Heart left ventricle (tissue), 16 donors: Measurements from ENCODE around the gene CACNA2D3. TPM values are rescaled to one million over a fixed set of nuclear protein-coding genes. Genes with fewer than 3 reads are reported as not detected.

ENCODE experiments used
- ATAC-seq, 4 donors: fragments of 200-7000 bp; cut with Tn5 transposase; one replicate each; pipeline ENCODE4 v1.9.1; 2020 to 2022; ENCODE audit warnings: moderate library complexity in 4 of 4, mild to moderate bottlenecking in 3 of 4, moderate number of reproducible peaks in 1 of 4
- DNase-seq, 5 donors: peaks; one replicate each; pipeline ENCODE4 v3.0.0-alpha.2; 2020
- H3K27ac ChIP-seq, 12 donors: fragments of 200-600 bp; sonication (generic) in 4 of 12; one replicate each; pipeline versions ENCODE4 v1.5.0 to v1.8.0; 2016 to 2022; ENCODE audit warnings: mild to moderate bottlenecking in 2 of 12
- H3K27me3 ChIP-seq, 9 donors: fragments of 200-600 bp; sonication (generic) in 2 of 9; one replicate each; pipeline versions ENCODE4 v1.5.1 to v1.8.0; 2016 to 2022; ENCODE audit warnings: mild to moderate bottlenecking in 3 of 9
- H3K36me3 ChIP-seq, 9 donors: fragments of 200-600 bp; sonication (generic) in 2 of 9; one replicate each; pipeline versions ENCODE4 v1.5.0 to v1.8.0; 2018 to 2022; ENCODE audit warnings: mild to moderate bottlenecking in 2 of 9
- H3K4me1 ChIP-seq, 12 donors: fragments of 200-600 bp; sonication (generic) in 4 of 12; one replicate each; pipeline versions ENCODE4 v1.5.0 to v1.8.0; 2016 to 2022; ENCODE audit warnings: mild to moderate bottlenecking in 3 of 12
- H3K4me3 ChIP-seq, 12 donors: fragments of 200-600 bp; sonication (generic) in 4 of 12; one replicate each; pipeline versions ENCODE4 v1.5.0 to v1.8.0; 2017 to 2022; ENCODE audit warnings: mild to moderate bottlenecking in 9 of 12, moderate library complexity in 4 of 12
- H3K9me3 ChIP-seq, 12 donors: fragments of 200-600 bp; sonication (generic) in 4 of 12; one replicate each; pipeline versions ENCODE4 v1.5.0 to v1.8.0; 2016 to 2022; ENCODE audit warnings: mild to moderate bottlenecking in 1 of 12
- POLR2A ChIP-seq, 2 donors: fragments of 450-650 bp; IDR thresholded peaks; one replicate each; pipeline ENCODE4 v1.6.1; 2017; ENCODE audit warnings: antibody characterized with exemption in 2 of 2, mild to moderate bottlenecking in 2 of 2, moderate library complexity in 2 of 2
- WGBS, 4 donors: extraction: QIAGEN DNeasy Blood & Tissue Kit in 2 of 4; methylation state at CpG; one replicate each; pipeline versions ENCODE4 v1.1.5 to v1.1.7; 2013 to 2018; 5-methylcytosine and 5-hydroxymethylcytosine counted together
- intact Hi-C, 10 donors: fragments of 100-400 bp; cut with DNase I; formaldehyde crosslinking; loops; one replicate each; pipeline versions ENCODE4 v1.11.1 to v1.14.2; 2022
- polyA plus RNA-seq, 2 donors: library from polyadenylated mRNA; stranded (reverse); fragments of 200-250 nt; gene quantifications; one replicate each; pipeline ENCODE4 v1.2.3, GENCODE V29; 2013
- total RNA-seq, 9 donors: library from RNA; depleted of rRNA in 2 of 9; stranded (reverse); fragments of >200 nt in 2 of 9; fragmentation: NEBNext Ultra II Directional in 3 of 9; extraction: Animal tissue kit (Norgen Biotek cat#: 25700) in 3 of 9; gene quantifications; one replicate each; pipeline versions ENCODE4 v1.1.0 to v1.2.4, GENCODE V29; 2016 to 2023
- TF ChIP-seq, protein P1 (sequence below), 12 donors: fragments of 200-600 bp; sonication (generic) in 4 of 12; IDR thresholded peaks; one replicate each; pipeline versions ENCODE4 v1.5.0 to v1.8.0; 2018 to 2022; ENCODE audit warnings: antibody characterized with exemption in 12 of 12, mild to moderate bottlenecking in 5 of 12
- donor health status: ischemic (EF 13 %, LVEDD 7.1; RV severe dilation, severe dysfunction).
- donor health status: healthy with polysubstance abuse.
- donor health status: DM: no; HTN: yes; CAD: no.
- donor health status: DM: no; HTN: no; CAD: no.
- donor health status: ischemic (EF 25% LVEDD 6.9; RV normal size, moderate dysfunction).
- donor health status: ischemic (EF 25% LVEDD 5.7; RV mildly dilated, moderate dysfunction).
- donor health status: healthy.
- donor health status: DM: yes; HTN: yes; CAD: no.
- donor health status: ischemic (EF 35%, LVEDD 5.7; RV mildly dilated, moderate dysfunction).
- donor health status: nonischemic (EF 11% LVEDD 7.7; RV severe dilation, severe dysfunction).
- donor health status: DM: yes; HTN: yes; CAD: no.
- donor health status: PGD.
- donor health status: ischemic (EF 29% LVEDD 5.4; RV normal size, mild dysfunction).
- donor health status: nonischemic (EF 23%, LVEDD 6.1; RV moderate dilation, normal function).

CACNA2D3 gene
- total and polyA plus RNA-seq, 11 donors: 0.17 to 25.1 (median 12.8) TPM

DNA sequence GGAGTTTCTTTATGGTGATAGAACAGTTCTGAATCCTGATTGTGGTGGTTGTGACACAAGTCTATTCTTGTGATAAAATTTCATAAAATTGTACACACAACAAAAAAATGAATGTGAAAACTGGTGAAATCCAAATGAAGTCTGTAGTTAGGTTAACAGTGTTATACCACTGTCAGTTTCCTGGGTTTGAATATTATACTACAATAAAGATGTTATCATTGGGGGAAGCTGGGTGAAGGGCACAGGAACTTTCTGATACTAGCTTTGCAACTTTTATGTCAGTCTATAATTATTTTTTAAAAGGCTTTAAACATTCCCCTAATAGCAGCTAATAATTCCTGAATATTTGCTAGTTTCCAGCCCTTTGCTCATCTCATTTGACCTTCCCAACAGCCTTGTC is 485.7 kb downstream of the CACNA2D3 start:
- no peak overlapping the region for H3K27ac ChIP-seq
- peaks cover 0 to 6% (median 0%) of the 10 kb centered on the region in 12 donors for H3K9me3 ChIP-seq
- no peak for DNase-seq
- intact Hi-C loops: no loop called here
- no peak for ATAC-seq
- no peaks in the 10 kb centered on the region for H3K4me1 ChIP-seq
- H3K36me3 ChIP-seq: no peaks in the 10 kb centered on the region
- H3K4me3 ChIP-seq: no peak overlapping the region
- TF ChIP-seq POLR2A (IDR thresholded peaks at IDR 0.05): no peak
- TF ChIP-seq, protein P1, sequence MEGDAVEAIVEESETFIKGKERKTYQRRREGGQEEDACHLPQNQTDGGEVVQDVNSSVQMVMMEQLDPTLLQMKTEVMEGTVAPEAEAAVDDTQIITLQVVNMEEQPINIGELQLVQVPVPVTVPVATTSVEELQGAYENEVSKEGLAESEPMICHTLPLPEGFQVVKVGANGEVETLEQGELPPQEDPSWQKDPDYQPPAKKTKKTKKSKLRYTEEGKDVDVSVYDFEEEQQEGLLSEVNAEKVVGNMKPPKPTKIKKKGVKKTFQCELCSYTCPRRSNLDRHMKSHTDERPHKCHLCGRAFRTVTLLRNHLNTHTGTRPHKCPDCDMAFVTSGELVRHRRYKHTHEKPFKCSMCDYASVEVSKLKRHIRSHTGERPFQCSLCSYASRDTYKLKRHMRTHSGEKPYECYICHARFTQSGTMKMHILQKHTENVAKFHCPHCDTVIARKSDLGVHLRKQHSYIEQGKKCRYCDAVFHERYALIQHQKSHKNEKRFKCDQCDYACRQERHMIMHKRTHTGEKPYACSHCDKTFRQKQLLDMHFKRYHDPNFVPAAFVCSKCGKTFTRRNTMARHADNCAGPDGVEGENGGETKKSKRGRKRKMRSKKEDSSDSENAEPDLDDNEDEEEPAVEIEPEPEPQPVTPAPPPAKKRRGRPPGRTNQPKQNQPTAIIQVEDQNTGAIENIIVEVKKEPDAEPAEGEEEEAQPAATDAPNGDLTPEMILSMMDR (IDR thresholded peaks at IDR 0.05): no peak
- no peaks in the 10 kb centered on the region for H3K27me3 ChIP-seq

DNA sequence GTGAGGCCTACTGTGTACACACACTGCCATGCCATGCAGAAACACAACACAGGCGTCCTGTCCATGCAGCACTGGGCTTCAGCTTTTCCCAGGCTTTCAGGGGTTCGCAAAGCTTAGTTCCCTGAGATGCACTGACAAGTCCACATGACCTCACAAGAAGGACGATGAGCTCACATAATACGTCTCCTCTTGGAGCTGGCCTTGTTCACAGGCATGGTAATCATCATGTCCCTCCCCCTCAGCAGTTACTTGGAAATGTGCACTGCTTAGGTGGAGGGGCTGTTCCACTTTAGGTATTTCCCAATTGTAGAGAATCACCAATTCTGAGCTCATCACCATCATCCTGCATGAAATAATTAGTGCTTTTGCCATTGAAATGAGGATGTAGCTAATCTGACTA is 496.7 kb downstream of the CACNA2D3 start:
- 75 to 85% (median 78%) methylated on average over 4 of the region's 4 CpGs for WGBS, 4 donors
- Histone ChIP-seq H3K27ac (no peak overlapping the region), H3K4me3 (no peak overlapping the region), H3K27me3 (no peaks in the 10 kb centered on the region), H3K4me1 (no peaks in the 10 kb centered on the region), H3K9me3 (peaks cover 0 to 5% (median 0%) of the 10 kb centered on the region in 12 donors), H3K36me3 (no peaks in the 10 kb centered on the region)
- no peak for DNase-seq
- ATAC-seq: no peak
- intact Hi-C loops: no loop called here
- no peak for TF ChIP-seq POLR2A (IDR thresholded peaks at IDR 0.05)
- TF ChIP-seq, protein P1 (IDR thresholded peaks at IDR 0.05): no peak

GRCh38 chr3:54619531-54619930 is 497.2 kb downstream of the CACNA2D3 start:
- intact Hi-C loops: no loop called here
- DNase-seq (no peak), ATAC-seq (no peak)
- Histone ChIP-seq H3K27me3 (no peaks in the 10 kb centered on the region), H3K4me3 (no peak overlapping the region), H3K27ac (no peak overlapping the region), H3K36me3 (no peaks in the 10 kb centered on the region), H3K9me3 (peaks cover 0 to 5% (median 0%) of the 10 kb centered on the region in 12 donors), H3K4me1 (no peaks in the 10 kb centered on the region)
- no peak for TF ChIP-seq POLR2A (IDR thresholded peaks at IDR 0.05)
- TF ChIP-seq, protein P1 (IDR thresholded peaks at IDR 0.05): no peak
- WGBS, 4 donors: 51 to 79% (median 67%) methylated on average over 3 of the region's 3 CpGs

DNA sequence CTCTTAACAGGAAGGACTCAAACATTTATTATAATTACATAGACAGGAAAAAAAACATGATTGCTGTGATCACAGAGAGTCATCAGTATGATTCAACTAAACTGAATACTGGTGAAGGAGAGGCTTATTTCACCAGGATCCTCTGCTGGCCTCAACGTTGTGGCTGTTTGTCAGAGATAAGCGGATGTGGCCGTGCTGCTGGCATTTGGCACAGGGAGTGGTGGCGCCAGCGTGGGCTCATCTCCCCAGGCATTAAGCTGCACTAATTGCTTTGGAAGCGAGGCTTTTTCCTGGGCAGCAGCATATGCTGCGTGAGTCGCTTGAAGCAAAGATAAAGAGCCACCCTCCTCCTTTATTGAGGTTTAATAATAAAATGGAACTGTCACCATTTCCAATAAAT is 498.8 kb downstream of the CACNA2D3 start:
- intact Hi-C loops: no loop called here
- no peaks in the 10 kb centered on the region for H3K36me3 ChIP-seq
- no peak overlapping the region for H3K4me3 ChIP-seq
- H3K27me3 ChIP-seq: no peaks in the 10 kb centered on the region
- H3K9me3 ChIP-seq: no peaks in the 10 kb centered on the region
- no peak for DNase-seq
- no peak for TF ChIP-seq POLR2A (IDR thresholded peaks at IDR 0.05)
- TF ChIP-seq, protein P1 (IDR thresholded peaks at IDR 0.05): no peak
- ATAC-seq: no peak
- no peaks in the 10 kb centered on the region for H3K4me1 ChIP-seq
- no peak overlapping the region for H3K27ac ChIP-seq
- 66 to 73% (median 69%) methylated on average over 8 of the region's 8 CpGs for WGBS, 4 donors
